GM12872 (cell line): Measurements from ENCODE around the gene GALNT16.
A peak's percentile ranks its signal among the peaks of the same experiment; 100 is the strongest.

Experiments
- TF ChIP-seq, protein P1 (sequence below): IDR thresholded peaks from 3 replicates; pipeline ENCODE4 v1.5.1; 2011; ENCODE audit warnings: low read depth, mild to moderate bottlenecking, low read length, moderate library complexity; ENCODE audit not compliant: insufficient read depth

GALNT16 gene

GRCh38 chr14:69355607-69356281, 95.8 kb downstream of the GALNT16 start:
- TF ChIP-seq, protein P1, sequence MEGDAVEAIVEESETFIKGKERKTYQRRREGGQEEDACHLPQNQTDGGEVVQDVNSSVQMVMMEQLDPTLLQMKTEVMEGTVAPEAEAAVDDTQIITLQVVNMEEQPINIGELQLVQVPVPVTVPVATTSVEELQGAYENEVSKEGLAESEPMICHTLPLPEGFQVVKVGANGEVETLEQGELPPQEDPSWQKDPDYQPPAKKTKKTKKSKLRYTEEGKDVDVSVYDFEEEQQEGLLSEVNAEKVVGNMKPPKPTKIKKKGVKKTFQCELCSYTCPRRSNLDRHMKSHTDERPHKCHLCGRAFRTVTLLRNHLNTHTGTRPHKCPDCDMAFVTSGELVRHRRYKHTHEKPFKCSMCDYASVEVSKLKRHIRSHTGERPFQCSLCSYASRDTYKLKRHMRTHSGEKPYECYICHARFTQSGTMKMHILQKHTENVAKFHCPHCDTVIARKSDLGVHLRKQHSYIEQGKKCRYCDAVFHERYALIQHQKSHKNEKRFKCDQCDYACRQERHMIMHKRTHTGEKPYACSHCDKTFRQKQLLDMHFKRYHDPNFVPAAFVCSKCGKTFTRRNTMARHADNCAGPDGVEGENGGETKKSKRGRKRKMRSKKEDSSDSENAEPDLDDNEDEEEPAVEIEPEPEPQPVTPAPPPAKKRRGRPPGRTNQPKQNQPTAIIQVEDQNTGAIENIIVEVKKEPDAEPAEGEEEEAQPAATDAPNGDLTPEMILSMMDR, result no peak

DNA sequence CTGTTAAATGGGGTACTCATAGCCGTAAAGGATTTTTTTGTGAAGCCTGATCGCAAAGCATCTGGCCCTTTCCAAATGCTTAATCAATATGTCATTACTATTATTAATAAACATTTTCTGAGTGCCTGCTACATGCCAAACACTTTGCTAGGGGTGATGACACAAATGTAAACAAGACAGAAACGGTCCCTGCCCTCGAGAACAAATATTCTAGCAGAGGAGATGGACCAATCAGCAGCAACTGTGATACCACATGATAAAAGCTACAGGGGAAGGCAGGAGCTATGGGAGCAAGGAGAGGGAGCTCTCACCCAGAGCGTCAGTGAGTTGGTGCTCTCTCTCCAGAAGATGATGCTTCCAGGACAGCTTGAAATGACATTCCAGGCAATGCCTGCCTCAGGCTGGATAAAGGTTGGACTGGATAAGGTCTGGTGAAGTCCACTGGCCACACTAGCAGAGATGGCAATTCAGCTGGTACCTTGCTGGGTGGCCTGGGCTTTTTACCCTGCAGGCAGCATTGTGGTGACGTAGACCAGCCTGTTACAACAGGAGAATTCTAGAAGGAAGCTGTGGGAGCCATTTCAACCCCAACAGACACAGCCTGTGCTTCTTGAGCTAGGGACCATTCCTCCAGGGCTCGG, 97.1 kb downstream of the GALNT16 start:
- TF ChIP-seq, protein P1, result no peak

DNA sequence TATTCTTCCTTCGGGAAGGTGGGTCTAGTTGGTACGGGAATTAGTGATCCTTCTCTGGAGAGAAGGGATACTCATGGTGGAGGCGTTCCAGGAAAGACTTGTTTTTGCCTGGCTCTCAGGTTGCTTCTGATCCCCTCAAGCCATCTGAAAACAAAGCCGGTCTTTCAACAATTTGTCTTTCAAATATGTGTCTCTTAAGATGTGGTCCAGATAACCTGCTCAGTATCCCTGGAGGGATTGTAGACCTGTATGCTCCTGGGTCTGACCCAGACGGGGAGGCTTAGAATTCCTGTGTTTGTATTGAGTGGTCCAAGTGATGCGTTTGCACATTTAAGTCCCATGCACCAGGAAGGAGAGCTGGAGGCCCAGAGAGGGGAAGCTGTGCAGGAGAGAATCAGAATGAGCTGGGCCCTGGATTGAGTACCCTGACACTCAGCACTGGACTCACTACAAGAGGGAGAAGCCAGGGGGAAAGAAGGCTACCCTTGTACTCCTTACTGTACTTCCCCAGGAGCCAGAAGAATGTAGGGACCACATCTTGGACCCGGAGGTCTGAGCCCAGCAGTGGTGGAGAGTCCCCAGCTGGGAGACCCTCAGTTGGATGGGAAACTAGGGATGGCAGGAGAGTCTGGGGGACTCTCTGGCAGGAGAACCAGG, 97.7 kb downstream of the GALNT16 start:
- TF ChIP-seq, protein P1, result no peak

GRCh38 chr14:69358233-69358963, 98.4 kb downstream of the GALNT16 start:
- TF ChIP-seq, protein P1, result no peak

DNA sequence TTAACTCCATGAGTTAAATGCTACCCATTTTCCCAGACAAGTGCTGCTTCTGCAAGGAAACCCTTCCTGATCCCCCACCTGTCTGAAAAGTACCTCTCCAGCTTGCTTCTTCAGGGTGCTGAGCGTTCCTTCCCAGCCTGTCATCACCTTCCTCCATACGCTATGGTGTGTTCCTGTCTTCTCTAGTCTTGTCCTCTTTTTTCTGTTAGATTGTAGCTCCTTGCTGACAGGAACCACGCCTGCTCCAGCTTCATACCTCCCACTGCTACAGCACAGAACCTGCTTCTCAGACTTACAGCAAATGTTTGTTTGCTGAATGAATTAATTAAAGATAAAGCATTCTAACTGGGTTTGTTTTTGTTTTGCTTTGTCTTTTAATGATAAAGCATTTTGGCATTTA, 99.0 kb downstream of the GALNT16 start:
- TF ChIP-seq, protein P1, result no peak

- TF ChIP-seq, protein P1, result no peak
Measured at GRCh38 chr14:69360438-69361108, 100.6 kb downstream of the GALNT16 start.

GRCh38 chr14:69363055-69363454, 103.1 kb downstream of the GALNT16 start:
- TF ChIP-seq, protein P1, result peak; percentile 13; the same call in 1 of the 3 replicates
